Stimulated activated CD8-positive, alpha-beta memory T cell treated with anti-CD3 and anti-CD28 coated beads, Interleukin-15, amount 100 ng/mL, for 48 hours (primary cell): ENCODE measurements around the gene GPHA2.

Experiments
- DNase-seq, 2 donors: peaks; one replicate each; pipeline ENCODE4 v3.0.0-alpha.2; 2020; ENCODE audit warnings: low read depth in 2 of 2

Gene GPHA2

GRCh38 chr11:64891215-64891848, 44.4 kb downstream of the GPHA2 start:
- no peak for DNase-seq

GRCh38 chr11:64890522-64890939, 45.2 kb downstream of the GPHA2 start:
- no peak for DNase-seq

- DNase-seq: no peak
These were observed 46.8 kb downstream of the GPHA2 start for GRCh38 chr11:64888729-64889511.

- no peak for DNase-seq
These were observed 47.3 kb downstream of the GPHA2 start for GRCh38 chr11:64888406-64888728.

GRCh38 chr11:64887757-64888405, 47.8 kb downstream of the GPHA2 start:
- peak; percentile 70 to 76 for DNase-seq

GRCh38 chr11:64887234-64887756, 48.4 kb downstream of the GPHA2 start:
- no peak for DNase-seq

GRCh38 chr11:64885367-64886286, 50.1 kb downstream of the GPHA2 start:
- DNase-seq: no peak
